K562 (cell line): ENCODE results near the gene AHI1. TPM values are rescaled to one million over a fixed set of nuclear protein-coding genes. Genes with fewer than 3 reads are reported as not detected.

Source experiments
- BCLAF1 ChIP-seq, 2 experiments: fragments of 450-650 bp in 1 of 2; IDR thresholded peaks; 2 replicates each; pipeline ENCODE4 v1.6.1; 2011 to 2017; ENCODE audit warnings: low read depth in 2 of 2, antibody characterized with exemption in 1 of 2, borderline replicate concordance in 1 of 2, low read length in 1 of 2, mild to moderate bottlenecking in 1 of 2, mixed read lengths in 1 of 2; ENCODE audit not compliant: control insufficient read depth in 1 of 2
- FOXA3 ChIP-seq, 2 experiments: fragments of 450-650 bp in 1 of 2; sonication (generic) in 1 of 2; formaldehyde crosslinking; IDR thresholded peaks in 1 of 2; conservative IDR thresholded peaks in 1 of 2; 2 replicates each; pipeline versions ENCODE4 v1.4.0 to v1.8.0; 2020 to 2022; ENCODE audit warnings: mild to moderate bottlenecking in 2 of 2, missing genetic modification reagents in 1 of 2
- HIVEP1 ChIP-seq: fragments of 250-450 bp; sonication (Bioruptor Pico); IDR thresholded peaks from 2 replicates; pipeline ENCODE4 v1.4.0; 2020; ENCODE audit warnings: mild to moderate bottlenecking
- JUND ChIP-seq, 2 experiments: IDR thresholded peaks; 2 replicates in 1 of 2; 3 replicates in 1 of 2; pipeline ENCODE4 v1.6.1; 2011; ENCODE audit warnings: borderline replicate concordance in 2 of 2, low read depth in 2 of 2, low read length in 2 of 2, improper control_type of control experiment in 1 of 2, missing biosample characterization in 1 of 2, missing genetic modification characterization in 1 of 2, missing genetic modification reagents in 1 of 2
- MAX ChIP-seq: sonication (generic); formaldehyde crosslinking; IDR thresholded peaks from 2 replicates; pipeline ENCODE4 v1.9.0; 2022; ENCODE audit warnings: mild to moderate bottlenecking, missing genetic modification reagents
- NEUROD1 ChIP-seq: fragments of 150-350 bp; IDR thresholded peaks from 2 replicates; pipeline ENCODE4 v1.6.1; 2014; ENCODE audit warnings: borderline replicate concordance, low read length, low read depth; ENCODE audit not compliant: partially characterized antibody
- PPARD ChIP-seq: fragments of 250-450 bp; sonication (Bioruptor Pico); IDR thresholded peaks from 2 replicates; pipeline ENCODE4 v1.8.0; 2022; ENCODE audit warnings: inconsistent platforms, mild to moderate bottlenecking, moderate library complexity
- ZBED1 ChIP-seq: IDR thresholded peaks from 2 replicates; pipeline ENCODE4 v1.6.1; 2014
- ZBTB7A ChIP-seq: IDR thresholded peaks from 2 replicates; pipeline ENCODE4 v1.6.1; 2011; ENCODE audit warnings: low read depth, mild to moderate bottlenecking, low read length, moderate library complexity, borderline replicate concordance; ENCODE audit not compliant: control insufficient read depth
- ZHX1 ChIP-seq: fragments of 150-350 bp; conservative IDR thresholded peaks from 2 replicates; pipeline ENCODE4 v1.6.1; 2014; ENCODE audit warnings: low read length
- ZNF23 ChIP-seq: fragments of 250-450 bp; sonication (Bioruptor Pico); IDR thresholded peaks from 2 replicates; pipeline ENCODE4 v1.4.0; 2020; ENCODE audit warnings: mild to moderate bottlenecking
- ZNF76 ChIP-seq: fragments of 250-450 bp; sonication (Bioruptor Pico); IDR thresholded peaks from 2 replicates; pipeline ENCODE4 v1.4.0; 2020; ENCODE audit warnings: mild to moderate bottlenecking, moderate library complexity, borderline replicate concordance
- ZNF778 ChIP-seq: fragments of 450-650 bp; formaldehyde crosslinking; IDR thresholded peaks from 2 replicates; pipeline ENCODE4 v1.4.0; 2020; ENCODE audit warnings: mild to moderate bottlenecking, moderate library complexity
- polyA plus RNA-seq, 8 experiments: library from polyadenylated mRNA; depleted of rRNA in 4 of 8; stranded (reverse) in 5 of 8; unstranded in 3 of 8; fragments of >200 nt; fragmentation: Nextera tagmentation in 2 of 8; fragmentation: Illumina TruSeq in 1 of 8; extraction: Ambion mirVana in 2 of 8; extraction: Trizol in 1 of 8; gene quantifications; 2 replicates each; pipeline versions ENCODE4 v1.2.1 to v1.2.3, GENCODE V29; 2011 to 2014; ENCODE audit warnings: inconsistent platforms in 1 of 8, missing spikeins in 1 of 8
- total RNA-seq, 7 experiments: library from RNA; depleted of rRNA in 6 of 7; stranded (reverse); fragments of >200 nt in 6 of 7; fragmentation: Illumina TruSeq in 2 of 7; extraction: Trizol in 2 of 7; gene quantifications; 2 replicates each; pipeline versions ENCODE4 v1.2.1 to v1.2.3, GENCODE V29; 2011 to 2021; ENCODE audit warnings: low replicate concordance in 1 of 7
- TF ChIP-seq, protein P1 (sequence below): sonication (generic); formaldehyde crosslinking; IDR thresholded peaks from 2 replicates; pipeline ENCODE4 v1.8.0; 2023; ENCODE audit warnings: missing genetic modification reagents, mild to moderate bottlenecking, borderline replicate concordance

The AHI1 gene
- total and polyA plus RNA-seq, 9 of the 15 experiments (the other 6 are each of a cell fraction or from before 2014, with no cell fraction given), result 24.7 to 54.9 (median 32.2) TPM

DNA sequence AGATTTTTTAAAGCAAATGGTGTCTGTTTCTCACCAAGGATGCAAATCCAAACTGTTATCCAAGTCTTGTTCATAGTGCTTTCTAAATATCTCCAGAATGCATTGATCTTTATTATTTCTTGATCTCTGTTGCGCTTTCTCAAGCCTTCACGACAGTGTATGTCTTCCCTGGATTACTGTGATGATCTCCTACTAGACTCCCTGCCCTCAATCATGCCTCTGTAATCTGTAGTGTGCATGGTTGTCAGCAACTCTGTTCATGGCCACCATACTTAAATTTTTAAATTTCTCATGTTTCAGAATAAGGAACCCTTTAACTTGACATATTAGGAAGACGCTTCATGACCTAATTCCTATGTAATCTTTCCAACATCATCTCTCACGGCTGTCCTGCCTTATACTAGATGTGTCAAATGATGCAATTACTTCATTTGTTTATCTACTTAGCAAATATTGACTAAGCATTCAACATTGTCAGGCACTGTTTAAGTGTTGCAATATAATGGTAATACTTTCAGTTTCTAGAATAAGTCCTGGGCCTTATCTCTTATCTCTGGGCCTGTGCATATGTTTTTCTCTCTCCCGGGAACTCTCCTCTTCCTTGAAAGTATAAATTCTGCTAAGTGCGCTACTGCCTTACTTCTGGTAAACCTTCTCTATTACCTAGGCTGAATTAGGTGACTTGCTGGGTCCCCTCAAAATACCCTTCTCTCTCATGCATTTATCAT is 25.6 kb upstream of the AHI1 start (continued):
- TF ChIP-seq JUND (IDR thresholded peaks at IDR 0.05; ENCODE audit: borderline replicate concordance, low read depth, low read length) (peak; percentile 92), JUND (tag; IDR thresholded peaks at IDR 0.05; ENCODE audit: borderline replicate concordance, low read depth, low read length) (peak; percentile 93), ZBTB7A (no peak), PPARD (CRISPR knock-in tag) (no peak), FOXA3 (CRISPR knock-in tag; conservative IDR thresholded peaks at IDR 0.05 in 1 of 2, IDR thresholded peaks at IDR 0.05 in 1 of 2) (peak in 1 of 2 experiments; percentile 100; a peak in 2 of 4 replicates), ZHX1 (no peak), ZBED1 (no peak), ZNF778 (CRISPR knock-in tag) (no peak), BCLAF1 (IDR thresholded peaks at IDR 0.05; ENCODE audit: borderline replicate concordance in 1 of 2, control insufficient read depth in 1 of 2, low read depth in 2 of 2, low read length in 1 of 2) (no peak), ZNF76 (CRISPR knock-in tag) (no peak), NEUROD1 (no peak), MAX (CRISPR knock-in tag) (no peak), ZNF23 (CRISPR knock-in tag) (no peak), HIVEP1 (CRISPR knock-in tag) (no peak)
- TF ChIP-seq, protein P1, sequence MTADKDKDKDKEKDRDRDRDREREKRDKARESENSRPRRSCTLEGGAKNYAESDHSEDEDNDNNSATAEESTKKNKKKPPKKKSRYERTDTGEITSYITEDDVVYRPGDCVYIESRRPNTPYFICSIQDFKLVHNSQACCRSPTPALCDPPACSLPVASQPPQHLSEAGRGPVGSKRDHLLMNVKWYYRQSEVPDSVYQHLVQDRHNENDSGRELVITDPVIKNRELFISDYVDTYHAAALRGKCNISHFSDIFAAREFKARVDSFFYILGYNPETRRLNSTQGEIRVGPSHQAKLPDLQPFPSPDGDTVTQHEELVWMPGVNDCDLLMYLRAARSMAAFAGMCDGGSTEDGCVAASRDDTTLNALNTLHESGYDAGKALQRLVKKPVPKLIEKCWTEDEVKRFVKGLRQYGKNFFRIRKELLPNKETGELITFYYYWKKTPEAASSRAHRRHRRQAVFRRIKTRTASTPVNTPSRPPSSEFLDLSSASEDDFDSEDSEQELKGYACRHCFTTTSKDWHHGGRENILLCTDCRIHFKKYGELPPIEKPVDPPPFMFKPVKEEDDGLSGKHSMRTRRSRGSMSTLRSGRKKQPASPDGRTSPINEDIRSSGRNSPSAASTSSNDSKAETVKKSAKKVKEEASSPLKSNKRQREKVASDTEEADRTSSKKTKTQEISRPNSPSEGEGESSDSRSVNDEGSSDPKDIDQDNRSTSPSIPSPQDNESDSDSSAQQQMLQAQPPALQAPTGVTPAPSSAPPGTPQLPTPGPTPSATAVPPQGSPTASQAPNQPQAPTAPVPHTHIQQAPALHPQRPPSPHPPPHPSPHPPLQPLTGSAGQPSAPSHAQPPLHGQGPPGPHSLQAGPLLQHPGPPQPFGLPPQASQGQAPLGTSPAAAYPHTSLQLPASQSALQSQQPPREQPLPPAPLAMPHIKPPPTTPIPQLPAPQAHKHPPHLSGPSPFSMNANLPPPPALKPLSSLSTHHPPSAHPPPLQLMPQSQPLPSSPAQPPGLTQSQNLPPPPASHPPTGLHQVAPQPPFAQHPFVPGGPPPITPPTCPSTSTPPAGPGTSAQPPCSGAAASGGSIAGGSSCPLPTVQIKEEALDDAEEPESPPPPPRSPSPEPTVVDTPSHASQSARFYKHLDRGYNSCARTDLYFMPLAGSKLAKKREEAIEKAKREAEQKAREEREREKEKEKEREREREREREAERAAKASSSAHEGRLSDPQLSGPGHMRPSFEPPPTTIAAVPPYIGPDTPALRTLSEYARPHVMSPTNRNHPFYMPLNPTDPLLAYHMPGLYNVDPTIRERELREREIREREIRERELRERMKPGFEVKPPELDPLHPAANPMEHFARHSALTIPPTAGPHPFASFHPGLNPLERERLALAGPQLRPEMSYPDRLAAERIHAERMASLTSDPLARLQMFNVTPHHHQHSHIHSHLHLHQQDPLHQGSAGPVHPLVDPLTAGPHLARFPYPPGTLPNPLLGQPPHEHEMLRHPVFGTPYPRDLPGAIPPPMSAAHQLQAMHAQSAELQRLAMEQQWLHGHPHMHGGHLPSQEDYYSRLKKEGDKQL (CRISPR knock-in tag), result no peak
